ENCODE data around the gene GLYATL1B. TPM values are rescaled to one million over a fixed set of nuclear protein-coding genes. Genes with fewer than 3 reads are reported as not detected.
A peak's percentile ranks its signal among the peaks of the same experiment; 100 is the strongest.
"Not testable (repeated sequence)": the region's sequence is repeated elsewhere in the genome, so short reads cannot be mapped to it uniquely, and the experiment has no call there.

GLYATL1B gene
- total and polyA plus RNA-seq, 5 donors from 2014 or later, result not detected

- Mint-ChIP-seq H3K4me3 (no peak overlapping the region), H3K27me3 (peaks cover 28% of the 10 kb centered on the region), H3K36me3 (no peaks in the 10 kb centered on the region), H3K9me3 (peaks cover 0 to 4% (median 3%) of the 10 kb centered on the region in 7 donors), H3K27ac (peak overlapping the region in 1 of 3 donors; percentile 23), H3K4me1 (no peaks in the 10 kb centered on the region)
- H3K4me1 ChIP-seq (ENCODE audit: control insufficient read depth, insufficient read depth, low read length, poor library complexity, severe bottlenecking), result no peaks in the 10 kb centered on the region
- peaks cover 16% of the 10 kb centered on the region for H3K27me3 ChIP-seq (ENCODE audit: control insufficient read depth, insufficient read depth, low read length)
- ATAC-seq (ENCODE audit: low read depth in 2 of 2) (no peak), DNase-seq (no peak)
- no peak overlapping the region for H3K27ac ChIP-seq (ENCODE audit: insufficient read depth, low read length, poor library complexity, severe bottlenecking)
- H3K9me3 ChIP-seq (ENCODE audit: control insufficient read depth in 2 of 2, low read length in 2 of 2), result no peaks in the 10 kb centered on the region
- H3K36me3 ChIP-seq (ENCODE audit: control insufficient read depth, insufficient read depth, low read length), result no peaks in the 10 kb centered on the region
- H3K4me3 ChIP-seq (ENCODE audit: low read depth, low read length), result no peak overlapping the region
Measured at GRCh38 chr11:59079086-59079485, 7.0 kb upstream of the GLYATL1B start.

DNA sequence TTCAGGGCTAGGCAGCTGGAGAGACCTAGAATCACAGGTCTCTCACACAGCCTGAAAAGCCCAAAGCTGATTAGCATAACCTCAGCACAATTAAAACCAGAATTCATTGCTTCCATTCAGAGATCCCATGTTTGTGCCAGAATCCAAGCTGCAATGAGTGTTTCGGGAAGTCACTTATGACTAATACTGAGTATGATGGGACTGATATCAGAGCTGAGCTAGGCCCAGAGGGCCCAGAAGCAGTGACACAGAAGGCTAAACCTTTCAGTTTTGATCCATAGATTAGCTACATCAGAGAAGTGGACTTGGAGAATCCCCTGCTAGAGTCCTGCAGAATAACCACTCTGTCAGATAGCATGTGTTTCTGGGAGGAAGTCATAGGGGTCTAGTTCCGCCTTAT lies 5.7 kb upstream of the GLYATL1B start:
- H3K27ac ChIP-seq (ENCODE audit: insufficient read depth, low read length, poor library complexity, severe bottlenecking); H3K4me1 Mint-ChIP-seq; H3K36me3 Mint-ChIP-seq; H3K4me1 ChIP-seq (ENCODE audit: control insufficient read depth, insufficient read depth, low read length, poor library complexity, severe bottlenecking); ATAC-seq (ENCODE audit: low read depth in 2 of 2); H3K9me3 ChIP-seq (ENCODE audit: control insufficient read depth in 2 of 2, low read length in 2 of 2); H3K4me3 ChIP-seq (ENCODE audit: low read depth, low read length); H3K9me3 Mint-ChIP-seq; DNase-seq; H3K36me3 ChIP-seq (ENCODE audit: control insufficient read depth, insufficient read depth, low read length); H3K27ac Mint-ChIP-seq; H3K4me3 Mint-ChIP-seq: not testable (repeated sequence)
- peaks cover 23% of the 10 kb centered on the region for H3K27me3 Mint-ChIP-seq
- peaks cover 16% of the 10 kb centered on the region for H3K27me3 ChIP-seq (ENCODE audit: control insufficient read depth, insufficient read depth, low read length)

DNA sequence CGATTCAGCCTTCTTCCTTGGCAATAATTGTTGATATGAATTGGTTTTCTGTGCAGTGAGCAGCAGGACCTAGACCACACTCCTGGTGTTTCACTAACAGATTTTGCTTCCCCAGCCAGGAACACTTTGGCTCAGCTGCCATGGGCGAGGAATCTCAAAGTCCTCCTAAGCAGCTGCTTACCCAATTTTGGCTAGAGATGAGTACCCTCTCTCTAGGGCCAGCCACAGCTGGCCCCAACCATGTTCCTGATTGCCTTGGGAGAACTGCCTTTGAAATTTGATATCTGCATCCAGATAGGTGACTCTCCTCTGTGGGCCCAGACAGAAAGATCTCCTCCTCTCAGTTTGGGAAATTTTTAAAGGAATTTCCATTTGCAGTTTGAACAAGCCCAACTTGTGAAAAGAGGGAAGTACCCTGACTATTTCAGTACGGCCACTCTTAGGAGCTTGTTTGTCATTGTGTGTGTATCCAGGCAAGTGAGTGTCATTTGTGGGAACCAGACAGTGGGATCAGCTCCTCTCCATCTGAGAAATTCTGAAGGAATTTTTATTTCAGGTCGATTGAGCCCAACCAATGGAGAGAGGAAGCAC lies 4.6 kb upstream of the GLYATL1B start:
- not testable (repeated sequence) for H3K9me3 Mint-ChIP-seq

DNA sequence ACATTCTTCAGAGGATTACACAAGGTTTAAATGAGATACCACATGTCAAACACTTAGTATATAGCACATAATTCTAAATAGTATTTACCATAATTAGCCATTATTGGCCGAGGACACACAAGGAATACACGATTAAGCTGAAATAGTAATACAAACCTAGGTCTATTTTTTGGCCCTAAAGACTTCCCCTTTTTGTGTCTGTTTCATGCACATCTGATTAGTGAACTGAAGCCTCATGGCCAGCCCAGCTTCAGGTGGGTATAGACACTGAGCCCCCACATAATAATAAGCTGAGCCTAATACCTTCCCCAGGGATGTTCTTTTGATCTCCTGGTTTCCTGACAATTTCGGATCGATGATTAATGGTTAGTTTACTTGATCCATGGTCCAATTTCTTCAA lies 2.1 kb downstream of the GLYATL1B start:
- no peaks in the 10 kb centered on the region for H3K36me3 Mint-ChIP-seq
- Histone ChIP-seq H3K9me3 (ENCODE audit: control insufficient read depth in 2 of 2, low read length in 2 of 2) (no peaks in the 10 kb centered on the region), H3K4me3 (ENCODE audit: low read depth, low read length) (no peak overlapping the region), H3K4me1 (ENCODE audit: control insufficient read depth, insufficient read depth, low read length, poor library complexity, severe bottlenecking) (no peaks in the 10 kb centered on the region), H3K36me3 (ENCODE audit: control insufficient read depth, insufficient read depth, low read length) (no peaks in the 10 kb centered on the region), H3K27ac (ENCODE audit: insufficient read depth, low read length, poor library complexity, severe bottlenecking) (no peak overlapping the region), H3K27me3 (ENCODE audit: control insufficient read depth, insufficient read depth, low read length) (peaks cover 2% of the 10 kb centered on the region)
- H3K27me3 Mint-ChIP-seq, result no peaks in the 10 kb centered on the region
- H3K4me1 Mint-ChIP-seq, result no peaks in the 10 kb centered on the region
- H3K4me3 Mint-ChIP-seq, result no peak overlapping the region
- H3K9me3 Mint-ChIP-seq, result no peaks in the 10 kb centered on the region
- ATAC-seq (ENCODE audit: low read depth in 2 of 2) (no peak), DNase-seq (no peak)
- H3K27ac Mint-ChIP-seq, result no peak overlapping the region

More for the DNA sequence above, 4.6 kb upstream of the GLYATL1B start:
- not testable (repeated sequence) for ATAC-seq (ENCODE audit: low read depth in 2 of 2); H3K4me3 Mint-ChIP-seq; H3K4me3 ChIP-seq (ENCODE audit: low read depth, low read length); H3K36me3 ChIP-seq (ENCODE audit: control insufficient read depth, insufficient read depth, low read length); H3K27ac ChIP-seq (ENCODE audit: insufficient read depth, low read length, poor library complexity, severe bottlenecking); H3K27ac Mint-ChIP-seq; H3K9me3 ChIP-seq (ENCODE audit: control insufficient read depth in 2 of 2, low read length in 2 of 2); H3K4me1 Mint-ChIP-seq; H3K36me3 Mint-ChIP-seq; DNase-seq; H3K4me1 ChIP-seq (ENCODE audit: control insufficient read depth, insufficient read depth, low read length, poor library complexity, severe bottlenecking)
- H3K27me3 Mint-ChIP-seq, result peaks cover 16% of the 10 kb centered on the region
- H3K27me3 ChIP-seq (ENCODE audit: control insufficient read depth, insufficient read depth, low read length), result peaks cover 16% of the 10 kb centered on the region

DNA sequence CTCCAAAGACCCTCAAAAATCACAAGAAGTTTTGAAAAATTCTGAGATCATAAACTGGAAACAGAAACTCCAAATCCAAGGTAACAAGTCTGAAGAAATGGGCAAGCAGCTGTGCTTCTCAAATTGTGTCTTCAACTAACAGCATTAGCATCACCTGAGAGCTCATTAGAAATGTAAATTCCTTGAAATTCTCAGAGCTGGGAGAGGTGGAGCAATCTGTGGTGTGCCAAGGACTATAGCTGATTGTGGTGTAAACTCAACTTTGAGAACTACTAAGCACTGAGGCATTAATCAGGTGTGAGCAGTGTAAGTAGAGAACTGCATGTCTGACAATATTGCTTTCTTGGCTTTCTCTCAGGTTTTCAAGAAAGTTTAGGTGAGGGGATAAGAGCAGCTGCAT lies 7.5 kb downstream of the GLYATL1B start:
- not testable (repeated sequence) for H3K9me3 ChIP-seq (ENCODE audit: control insufficient read depth in 2 of 2, low read length in 2 of 2); H3K36me3 Mint-ChIP-seq; H3K36me3 ChIP-seq (ENCODE audit: control insufficient read depth, insufficient read depth, low read length); H3K4me3 Mint-ChIP-seq; H3K27me3 ChIP-seq (ENCODE audit: control insufficient read depth, insufficient read depth, low read length); H3K27ac Mint-ChIP-seq; ATAC-seq (ENCODE audit: low read depth in 2 of 2); H3K4me3 ChIP-seq (ENCODE audit: low read depth, low read length); H3K4me1 ChIP-seq (ENCODE audit: control insufficient read depth, insufficient read depth, low read length, poor library complexity, severe bottlenecking); H3K27me3 Mint-ChIP-seq; H3K27ac ChIP-seq (ENCODE audit: insufficient read depth, low read length, poor library complexity, severe bottlenecking); DNase-seq; H3K9me3 Mint-ChIP-seq; H3K4me1 Mint-ChIP-seq

GRCh38 chr11:59095225-59095624 lies 9.1 kb downstream of the GLYATL1B start:
- H3K4me3 Mint-ChIP-seq; H3K4me1 ChIP-seq (ENCODE audit: control insufficient read depth, insufficient read depth, low read length, poor library complexity, severe bottlenecking); DNase-seq; H3K9me3 Mint-ChIP-seq; H3K36me3 Mint-ChIP-seq; H3K27me3 Mint-ChIP-seq; H3K36me3 ChIP-seq (ENCODE audit: control insufficient read depth, insufficient read depth, low read length); H3K27ac ChIP-seq (ENCODE audit: insufficient read depth, low read length, poor library complexity, severe bottlenecking); H3K27me3 ChIP-seq (ENCODE audit: control insufficient read depth, insufficient read depth, low read length); H3K9me3 ChIP-seq (ENCODE audit: control insufficient read depth in 2 of 2, low read length in 2 of 2); H3K27ac Mint-ChIP-seq; H3K4me3 ChIP-seq (ENCODE audit: low read depth, low read length); H3K4me1 Mint-ChIP-seq: not testable (repeated sequence)
- peak in 1 of 2 donors; percentile 37 for ATAC-seq (ENCODE audit: low read depth in 2 of 2)

GRCh38 chr11:59095972-59096575 lies 10.0 kb downstream of the GLYATL1B start:
- not testable (repeated sequence) for H3K36me3 Mint-ChIP-seq; ATAC-seq (ENCODE audit: low read depth in 2 of 2); H3K27ac Mint-ChIP-seq; H3K4me3 Mint-ChIP-seq; H3K4me1 Mint-ChIP-seq; H3K4me1 ChIP-seq (ENCODE audit: control insufficient read depth, insufficient read depth, low read length, poor library complexity, severe bottlenecking); H3K27me3 Mint-ChIP-seq; H3K4me3 ChIP-seq (ENCODE audit: low read depth, low read length); H3K9me3 ChIP-seq (ENCODE audit: control insufficient read depth in 2 of 2, low read length in 2 of 2); H3K27ac ChIP-seq (ENCODE audit: insufficient read depth, low read length, poor library complexity, severe bottlenecking); H3K27me3 ChIP-seq (ENCODE audit: control insufficient read depth, insufficient read depth, low read length); DNase-seq; H3K36me3 ChIP-seq (ENCODE audit: control insufficient read depth, insufficient read depth, low read length); H3K9me3 Mint-ChIP-seq

DNA sequence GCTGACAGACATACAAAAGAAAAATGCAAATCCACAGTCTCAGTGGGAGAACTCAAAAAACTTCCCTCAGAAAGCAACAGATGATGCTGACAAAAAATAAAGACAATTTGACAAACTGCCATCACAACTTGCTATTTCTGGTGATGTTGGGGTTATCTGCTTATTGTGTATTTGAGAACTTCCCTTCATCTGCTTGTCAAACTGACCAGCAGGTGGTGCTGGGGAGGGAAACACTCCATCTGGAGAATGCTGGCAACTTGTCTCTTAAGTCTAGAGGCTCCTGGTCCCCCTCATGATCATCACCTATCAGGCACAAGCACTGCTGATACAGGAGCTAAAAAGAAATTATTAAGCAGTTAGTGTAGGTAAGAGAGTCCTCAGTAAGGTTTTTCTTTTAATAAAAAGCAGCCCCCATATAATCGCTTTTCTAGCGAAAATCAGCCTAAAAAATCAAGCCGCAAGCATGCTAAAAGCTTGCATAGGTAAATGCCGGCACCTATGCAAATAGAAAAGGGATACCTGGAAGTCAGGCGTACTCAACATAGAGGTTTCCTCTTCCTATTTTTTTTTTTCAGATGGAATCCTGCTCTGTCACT lies 11.1 kb downstream of the GLYATL1B start:
- Histone ChIP-seq H3K4me1 (ENCODE audit: control insufficient read depth, insufficient read depth, low read length, poor library complexity, severe bottlenecking) (peaks cover 8% of the 10 kb centered on the region), H3K9me3 (ENCODE audit: control insufficient read depth in 2 of 2, low read length in 2 of 2) (no peaks in the 10 kb centered on the region), H3K4me3 (ENCODE audit: low read depth, low read length) (no peak overlapping the region), H3K27ac (ENCODE audit: insufficient read depth, low read length, poor library complexity, severe bottlenecking) (no peak overlapping the region), H3K27me3 (ENCODE audit: control insufficient read depth, insufficient read depth, low read length) (no peaks in the 10 kb centered on the region), H3K36me3 (ENCODE audit: control insufficient read depth, insufficient read depth, low read length) (no peaks in the 10 kb centered on the region)
- H3K27ac Mint-ChIP-seq, result no peak overlapping the region
- H3K36me3 Mint-ChIP-seq, result no peaks in the 10 kb centered on the region
- H3K9me3 Mint-ChIP-seq, result no peaks in the 10 kb centered on the region
- DNase-seq (peak; percentile 54 to 81 (median 70)), ATAC-seq (ENCODE audit: low read depth in 2 of 2) (peak; percentile 50 to 63)
- no peaks in the 10 kb centered on the region for H3K27me3 Mint-ChIP-seq
- H3K4me3 Mint-ChIP-seq, result no peak overlapping the region
- H3K4me1 Mint-ChIP-seq, result peaks cover 0 to 8% (median 7%) of the 10 kb centered on the region in 4 donors
